Colonic mucosa (tissue), 4 donors: ENCODE data around the gene PBX1. TPM values are rescaled to one million over a fixed set of nuclear protein-coding genes. Genes with fewer than 3 reads are reported as not detected.

ENCODE experiments used
- DNase-seq: peaks from one replicate; pipeline ENCODE4 v3.0.0-alpha.2; 2020
- H3K27ac ChIP-seq: fragments of 200-600 bp; one replicate; pipeline ENCODE4 v1.8.0; 2021
- H3K27me3 ChIP-seq: fragments of 200-600 bp; one replicate; pipeline ENCODE4 v1.8.0; 2021
- H3K36me3 ChIP-seq: fragments of 200-600 bp; one replicate; pipeline ENCODE4 v1.8.0; 2021
- H3K4me1 ChIP-seq: fragments of 200-600 bp; one replicate; pipeline ENCODE4 v1.8.0; 2021; ENCODE audit warnings: mild to moderate bottlenecking
- H3K4me3 ChIP-seq: fragments of 200-600 bp; one replicate; pipeline ENCODE4 v1.8.0; 2021
- H3K9ac ChIP-seq, 2 donors: one replicate each; pipeline ENCODE4 v1.7.0; 2013; ENCODE audit warnings: control low read depth in 2 of 2, low read depth in 2 of 2, low read length in 2 of 2
- H3K9me3 ChIP-seq: fragments of 200-600 bp; one replicate; pipeline ENCODE4 v1.8.0; 2021
- intact Hi-C: fragments of 100-400 bp; cut with DNase I; formaldehyde crosslinking; loops from one replicate; pipeline ENCODE4 v1.14.1; 2022
- total RNA-seq, 2 donors: library from RNA; stranded (reverse); fragmentation: NEBNext Ultra II Directional in 1 of 2; extraction: Animal tissue kit (Norgen Biotek cat#: 25700) in 1 of 2; gene quantifications; one replicate each; pipeline ENCODE4 v1.2.1, GENCODE V29; 2021
- TF ChIP-seq, protein P1 (sequence below): fragments of 200-600 bp; IDR thresholded peaks from one replicate; pipeline ENCODE4 v1.8.0; 2022; ENCODE audit warnings: antibody characterized with exemption, mild to moderate bottlenecking
- donor health status: healthy.
- donor health status: DM: no; HTN: no; CAD: no.
- donor health status: DM: no; HTN: no; CAD: no.

Gene PBX1
- total RNA-seq, 2 donors from 2014 or later, result 27.2 to 53.7 TPM

DNA sequence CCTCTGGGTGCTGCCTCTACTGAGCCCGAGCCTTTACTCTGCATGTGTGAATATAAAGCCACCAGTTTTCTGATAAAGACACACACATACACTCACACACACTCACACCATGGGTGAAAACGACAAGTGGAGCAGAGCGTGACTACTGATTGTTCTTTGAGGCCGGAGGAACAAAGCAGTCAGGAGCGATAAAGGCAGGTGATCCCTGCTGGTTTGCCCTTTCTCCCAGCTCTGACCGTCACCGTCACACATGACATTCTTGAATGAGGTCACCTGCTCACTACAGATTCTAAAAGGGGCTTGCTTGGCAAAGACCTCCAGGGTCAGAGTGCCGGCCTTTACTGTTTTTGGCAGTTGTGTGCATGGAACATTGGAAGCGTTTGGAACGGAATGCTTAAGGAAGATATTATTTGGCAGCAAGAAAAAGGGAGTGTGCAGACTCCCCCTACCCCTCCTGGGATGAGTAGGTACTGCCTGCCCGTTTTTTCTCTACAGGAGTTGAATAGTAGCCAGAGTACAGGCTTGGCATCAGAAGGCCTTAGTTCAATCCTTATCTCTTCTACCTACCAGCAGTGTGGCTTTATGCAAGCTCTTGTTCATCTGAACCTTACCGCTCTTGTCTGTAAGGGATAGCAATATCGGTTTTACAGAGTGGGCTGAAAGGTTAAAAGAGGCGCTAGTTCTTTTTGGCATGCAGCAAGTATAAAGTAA, 79.7 kb downstream of the PBX1 start:
- Histone ChIP-seq H3K4me3 (no peak overlapping the region), H3K9me3 (no peaks in the 10 kb centered on the region), H3K27ac (no peak overlapping the region), H3K27me3 (no peaks in the 10 kb centered on the region), H3K9ac (no peak overlapping the region), H3K4me1 (peaks cover 6% of the 10 kb centered on the region), H3K36me3 (no peaks in the 10 kb centered on the region)
- TF ChIP-seq, protein P1, sequence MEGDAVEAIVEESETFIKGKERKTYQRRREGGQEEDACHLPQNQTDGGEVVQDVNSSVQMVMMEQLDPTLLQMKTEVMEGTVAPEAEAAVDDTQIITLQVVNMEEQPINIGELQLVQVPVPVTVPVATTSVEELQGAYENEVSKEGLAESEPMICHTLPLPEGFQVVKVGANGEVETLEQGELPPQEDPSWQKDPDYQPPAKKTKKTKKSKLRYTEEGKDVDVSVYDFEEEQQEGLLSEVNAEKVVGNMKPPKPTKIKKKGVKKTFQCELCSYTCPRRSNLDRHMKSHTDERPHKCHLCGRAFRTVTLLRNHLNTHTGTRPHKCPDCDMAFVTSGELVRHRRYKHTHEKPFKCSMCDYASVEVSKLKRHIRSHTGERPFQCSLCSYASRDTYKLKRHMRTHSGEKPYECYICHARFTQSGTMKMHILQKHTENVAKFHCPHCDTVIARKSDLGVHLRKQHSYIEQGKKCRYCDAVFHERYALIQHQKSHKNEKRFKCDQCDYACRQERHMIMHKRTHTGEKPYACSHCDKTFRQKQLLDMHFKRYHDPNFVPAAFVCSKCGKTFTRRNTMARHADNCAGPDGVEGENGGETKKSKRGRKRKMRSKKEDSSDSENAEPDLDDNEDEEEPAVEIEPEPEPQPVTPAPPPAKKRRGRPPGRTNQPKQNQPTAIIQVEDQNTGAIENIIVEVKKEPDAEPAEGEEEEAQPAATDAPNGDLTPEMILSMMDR, result no peak
- DNase-seq, result no peak
- intact Hi-C loops, result no loop called here

DNA sequence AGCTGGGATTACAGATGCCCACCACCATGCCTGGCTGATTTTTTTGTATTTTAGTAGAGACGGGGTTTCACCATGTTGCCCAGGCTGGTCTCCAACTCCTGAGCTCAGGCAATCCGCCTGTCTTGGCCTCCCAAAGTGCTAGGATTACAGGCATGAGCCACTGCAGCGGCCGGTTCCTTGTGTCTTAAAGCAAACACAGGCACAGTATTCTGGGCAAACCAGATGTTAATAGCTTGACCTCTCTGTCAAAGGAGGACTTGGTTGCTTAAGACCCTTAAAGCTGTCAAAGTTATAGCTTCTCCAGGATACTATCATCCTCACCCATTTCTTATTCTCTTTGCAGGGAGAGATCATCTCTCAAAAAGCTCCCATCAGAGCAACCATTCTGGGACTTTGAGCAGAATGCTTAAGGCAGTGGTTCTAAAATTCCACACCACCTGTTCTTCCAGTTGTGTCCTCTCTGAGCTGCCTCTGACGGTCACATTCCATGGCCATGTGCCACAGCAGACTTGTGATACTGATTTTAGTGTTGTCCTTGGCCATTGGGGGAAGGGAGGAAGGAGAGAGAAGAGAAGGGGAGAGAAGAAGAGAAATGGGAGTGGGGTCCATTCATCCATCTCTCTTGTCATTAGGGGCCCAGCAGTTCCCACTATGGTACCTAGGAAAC, 81.8 kb downstream of the PBX1 start:
- H3K4me1 ChIP-seq, result peaks cover 6% of the 10 kb centered on the region
- no peak overlapping the region for H3K27ac ChIP-seq
- H3K9me3 ChIP-seq, result no peaks in the 10 kb centered on the region
- no peak overlapping the region for H3K9ac ChIP-seq
- H3K27me3 ChIP-seq, result no peaks in the 10 kb centered on the region
- no peaks in the 10 kb centered on the region for H3K36me3 ChIP-seq
- no peak overlapping the region for H3K4me3 ChIP-seq
- no peak for DNase-seq
- TF ChIP-seq, protein P1, result no peak
- intact Hi-C loops, result no loop called here

- Histone ChIP-seq H3K4me1 (peaks cover 6% of the 10 kb centered on the region), H3K36me3 (no peaks in the 10 kb centered on the region), H3K9ac (no peak overlapping the region), H3K27me3 (no peaks in the 10 kb centered on the region), H3K4me3 (no peak overlapping the region), H3K27ac (no peak overlapping the region), H3K9me3 (no peaks in the 10 kb centered on the region)
- intact Hi-C loops, result no loop called here
- TF ChIP-seq, protein P1, result no peak
- DNase-seq, result no peak
Observed at GRCh38 chr1:164641353-164641730, 82.4 kb downstream of the PBX1 start.

DNA sequence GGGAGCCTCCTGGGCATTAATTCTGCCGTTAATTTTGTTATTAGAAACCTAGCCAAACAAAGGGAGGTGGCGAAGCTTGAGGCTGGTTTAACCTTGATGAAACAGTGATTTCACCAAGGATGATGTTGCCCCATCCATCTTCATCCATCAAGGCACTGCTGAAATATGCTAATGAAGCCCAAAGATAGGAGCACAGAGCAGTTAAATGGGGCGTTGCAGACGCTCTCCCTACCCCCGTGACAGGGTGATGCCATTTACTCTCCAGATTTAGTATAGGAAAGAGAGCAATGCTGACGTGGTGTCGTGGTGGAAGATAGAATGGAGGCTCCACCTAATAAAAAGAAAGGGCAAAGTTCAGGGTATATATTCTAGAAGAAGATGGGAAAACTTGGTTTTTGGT, 84.0 kb downstream of the PBX1 start:
- Histone ChIP-seq H3K9me3 (no peaks in the 10 kb centered on the region), H3K4me1 (no peaks in the 10 kb centered on the region), H3K9ac (no peak overlapping the region), H3K4me3 (no peak overlapping the region), H3K36me3 (no peaks in the 10 kb centered on the region), H3K27ac (no peak overlapping the region), H3K27me3 (no peaks in the 10 kb centered on the region)
- TF ChIP-seq, protein P1, result no peak
- no peak for DNase-seq
- intact Hi-C loops, result no loop called here

- Histone ChIP-seq H3K4me1 (no peaks in the 10 kb centered on the region), H3K4me3 (no peak overlapping the region), H3K9me3 (no peaks in the 10 kb centered on the region), H3K9ac (no peak overlapping the region), H3K27ac (no peak overlapping the region), H3K36me3 (no peaks in the 10 kb centered on the region), H3K27me3 (no peaks in the 10 kb centered on the region)
- DNase-seq, result no peak
- TF ChIP-seq, protein P1, result no peak
- intact Hi-C loops, result no loop called here
Observed at GRCh38 chr1:164644268-164644667, 85.3 kb downstream of the PBX1 start.
